ENCODE data around the gene RBL1.
A peak's percentile ranks its signal among the peaks of the same experiment; 100 is the strongest.
"Not testable (repeated sequence)": the region's sequence is repeated elsewhere in the genome, so short reads cannot be mapped to it uniquely, and the experiment has no call there.

RBL1 gene, protein sequence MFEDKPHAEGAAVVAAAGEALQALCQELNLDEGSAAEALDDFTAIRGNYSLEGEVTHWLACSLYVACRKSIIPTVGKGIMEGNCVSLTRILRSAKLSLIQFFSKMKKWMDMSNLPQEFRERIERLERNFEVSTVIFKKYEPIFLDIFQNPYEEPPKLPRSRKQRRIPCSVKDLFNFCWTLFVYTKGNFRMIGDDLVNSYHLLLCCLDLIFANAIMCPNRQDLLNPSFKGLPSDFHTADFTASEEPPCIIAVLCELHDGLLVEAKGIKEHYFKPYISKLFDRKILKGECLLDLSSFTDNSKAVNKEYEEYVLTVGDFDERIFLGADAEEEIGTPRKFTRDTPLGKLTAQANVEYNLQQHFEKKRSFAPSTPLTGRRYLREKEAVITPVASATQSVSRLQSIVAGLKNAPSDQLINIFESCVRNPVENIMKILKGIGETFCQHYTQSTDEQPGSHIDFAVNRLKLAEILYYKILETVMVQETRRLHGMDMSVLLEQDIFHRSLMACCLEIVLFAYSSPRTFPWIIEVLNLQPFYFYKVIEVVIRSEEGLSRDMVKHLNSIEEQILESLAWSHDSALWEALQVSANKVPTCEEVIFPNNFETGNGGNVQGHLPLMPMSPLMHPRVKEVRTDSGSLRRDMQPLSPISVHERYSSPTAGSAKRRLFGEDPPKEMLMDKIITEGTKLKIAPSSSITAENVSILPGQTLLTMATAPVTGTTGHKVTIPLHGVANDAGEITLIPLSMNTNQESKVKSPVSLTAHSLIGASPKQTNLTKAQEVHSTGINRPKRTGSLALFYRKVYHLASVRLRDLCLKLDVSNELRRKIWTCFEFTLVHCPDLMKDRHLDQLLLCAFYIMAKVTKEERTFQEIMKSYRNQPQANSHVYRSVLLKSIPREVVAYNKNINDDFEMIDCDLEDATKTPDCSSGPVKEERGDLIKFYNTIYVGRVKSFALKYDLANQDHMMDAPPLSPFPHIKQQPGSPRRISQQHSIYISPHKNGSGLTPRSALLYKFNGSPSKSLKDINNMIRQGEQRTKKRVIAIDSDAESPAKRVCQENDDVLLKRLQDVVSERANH

DNA sequence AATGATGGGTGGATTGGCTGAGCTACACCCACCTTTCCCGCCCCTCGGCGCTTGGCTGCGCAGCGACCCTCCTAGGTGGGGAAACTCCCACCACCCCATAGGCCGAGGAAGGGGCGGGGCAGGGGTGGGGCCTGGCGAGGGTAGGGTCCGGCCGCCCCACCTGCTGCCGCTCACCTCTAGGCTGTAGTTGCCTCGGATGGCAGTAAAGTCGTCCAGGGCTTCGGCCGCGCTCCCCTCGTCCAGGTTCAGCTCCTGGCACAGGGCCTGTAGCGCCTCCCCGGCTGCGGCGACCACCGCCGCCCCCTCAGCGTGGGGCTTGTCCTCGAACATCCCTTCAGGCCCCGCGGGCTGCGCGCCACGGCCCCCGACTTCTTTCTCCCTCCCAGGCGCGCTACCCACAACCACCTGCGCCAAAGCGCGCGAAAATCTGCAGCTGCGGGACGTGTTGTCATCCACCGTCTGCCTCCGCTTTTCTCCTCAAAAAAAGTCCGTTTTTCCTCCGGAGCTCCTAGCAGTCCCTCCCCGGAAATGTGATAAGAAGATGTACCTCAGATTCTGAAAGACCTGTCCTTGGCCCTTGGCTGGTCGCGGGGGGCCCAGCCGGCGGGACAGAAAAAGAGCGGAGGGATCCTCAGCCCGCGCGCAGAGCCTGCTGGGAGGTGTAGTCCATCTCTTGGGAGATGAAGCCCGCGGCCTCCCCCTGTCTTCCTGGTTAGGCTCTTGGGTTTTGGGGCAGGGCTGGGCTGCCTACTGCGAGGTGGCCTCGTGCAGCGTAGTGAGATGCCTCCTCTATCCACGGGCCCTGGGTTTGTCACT lies at the start of gene RBL1:
Gene RBL1 (minus strand): TSS at position 399 of the 816 bp plus-strand sequence. CDS start 69 bp downstream, at position 330.
- peak; percentile 96 for DNase-seq (ENCODE audit: low read depth, low spot score)

DNA sequence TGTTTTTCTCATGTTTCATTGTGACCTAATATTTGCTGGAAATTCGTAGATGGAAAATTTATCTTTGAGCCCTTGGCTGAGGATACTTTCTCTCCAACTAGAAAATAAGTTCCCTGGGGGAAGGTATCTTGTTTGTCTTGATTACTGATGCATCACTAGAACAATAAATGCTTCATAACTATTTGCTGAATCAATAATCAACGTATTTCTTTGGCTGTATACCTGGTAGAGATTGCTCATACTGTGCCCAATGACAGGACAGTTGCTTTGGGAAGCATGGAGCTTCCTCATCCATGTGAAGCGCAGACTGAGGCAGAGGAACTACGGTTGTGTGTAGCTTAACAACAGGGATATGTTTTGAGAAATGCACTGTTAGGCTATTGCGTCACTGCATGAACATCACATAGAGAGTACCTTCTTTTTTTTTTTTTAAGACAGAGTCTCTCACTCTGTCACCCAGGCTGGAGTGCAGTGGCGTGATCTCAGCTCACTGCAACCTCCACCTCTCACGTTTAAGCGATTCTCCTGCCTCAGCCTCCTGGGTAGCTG lies 49.1 kb upstream of the RBL1 start:
- no peak for DNase-seq (ENCODE audit: low read depth, low spot score)

DNA sequence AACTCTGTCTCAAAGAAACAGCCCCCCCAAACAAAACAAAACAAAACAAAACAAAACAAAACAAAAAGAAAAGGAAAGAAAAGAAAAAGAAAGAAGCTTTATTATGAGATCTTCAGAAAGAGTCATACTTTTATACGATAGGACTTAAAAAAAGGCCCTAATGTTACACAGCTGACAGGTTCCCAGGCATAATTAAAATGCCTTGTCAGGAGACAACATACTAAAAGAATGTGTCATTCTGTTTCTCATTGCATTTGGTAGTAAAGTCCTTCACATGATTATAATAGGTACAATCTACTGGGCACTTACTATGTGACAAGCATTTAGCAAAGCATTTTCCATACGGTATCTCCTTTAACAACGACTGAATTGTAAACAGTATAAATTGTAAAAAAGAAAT lies 46.9 kb upstream of the RBL1 start:
- DNase-seq (ENCODE audit: low read depth, low spot score) = no peak

DNA sequence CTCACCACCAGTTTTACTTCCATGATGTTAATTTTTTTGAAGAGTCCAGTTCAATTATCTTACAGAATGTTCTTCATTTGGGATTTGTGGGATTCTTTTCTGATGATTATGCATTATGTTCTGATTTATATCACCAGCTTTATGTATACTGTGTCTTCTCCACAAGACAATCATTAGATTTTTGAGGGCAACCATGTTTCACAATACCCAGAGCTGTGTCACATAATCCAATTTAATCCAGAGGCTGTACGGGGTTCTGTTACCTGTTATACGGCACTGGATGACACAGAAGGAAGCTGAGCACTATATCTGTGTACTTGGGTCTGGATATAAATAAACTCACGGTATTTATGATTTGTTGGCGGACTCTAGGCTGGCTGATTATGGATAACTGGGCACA lies 41.8 kb upstream of the RBL1 start:
- no peak for DNase-seq (ENCODE audit: low read depth, low spot score)

DNA sequence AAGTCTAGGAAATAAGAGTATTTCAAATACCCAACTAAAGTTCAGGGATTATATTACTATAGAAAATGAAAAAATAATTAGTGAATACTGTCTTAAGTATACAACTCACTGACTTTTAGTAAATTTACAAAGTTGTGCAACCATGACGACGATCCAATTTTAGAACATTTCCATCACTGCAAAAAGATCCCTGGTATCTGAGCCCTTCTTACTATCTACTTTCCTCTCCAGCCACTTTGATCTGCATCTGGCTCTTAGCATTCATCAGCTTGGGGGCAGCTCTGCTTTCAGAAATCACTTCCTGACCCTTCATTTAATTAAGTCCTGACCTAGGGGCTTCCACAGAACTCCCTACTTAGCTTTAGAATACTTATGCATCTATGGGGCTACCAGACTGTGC lies 38.2 kb upstream of the RBL1 start:
- no peak for DNase-seq (ENCODE audit: low read depth, low spot score)

DNA sequence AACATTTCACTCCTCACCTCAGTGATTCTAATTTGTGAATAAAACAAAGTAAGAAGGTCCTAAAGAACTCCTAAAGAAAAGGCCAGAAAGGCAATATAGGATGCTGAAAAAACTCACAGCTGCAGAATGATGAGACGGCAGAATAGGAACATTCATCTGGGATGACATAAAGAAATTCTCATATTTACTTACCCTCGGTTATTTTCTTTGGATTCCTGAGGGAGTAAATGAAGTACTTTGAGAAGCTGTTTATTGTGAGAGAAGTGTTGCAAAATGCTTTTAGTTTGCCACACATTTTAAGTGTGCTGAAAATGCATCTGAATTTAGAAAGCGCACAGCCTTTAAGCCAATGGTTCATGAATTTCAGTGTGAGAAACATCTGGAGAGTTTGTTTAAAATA lies 35.7 kb upstream of the RBL1 start:
- no peak for DNase-seq (ENCODE audit: low read depth, low spot score)

DNA sequence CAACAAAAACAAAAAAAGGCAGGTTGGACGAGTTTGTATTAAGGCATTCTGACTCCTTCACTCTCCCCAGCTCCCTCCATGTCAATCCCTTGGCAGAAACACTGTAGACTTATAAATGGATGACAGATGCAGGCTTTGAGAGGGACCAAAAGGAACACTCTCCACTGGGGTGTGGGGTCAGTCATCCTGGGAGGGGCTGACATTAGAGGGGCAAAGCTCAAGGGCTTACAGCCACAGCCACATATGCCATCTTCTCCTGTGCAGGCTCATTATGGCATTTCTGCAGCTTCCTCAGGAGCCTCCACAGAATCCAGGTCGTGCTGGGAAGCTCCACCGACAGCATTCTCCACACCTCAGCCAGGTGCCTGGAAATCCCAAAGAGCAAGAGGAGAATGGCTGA lies 33.0 kb upstream of the RBL1 start:
- DNase-seq (ENCODE audit: low read depth, low spot score) = peak; percentile 12

DNA sequence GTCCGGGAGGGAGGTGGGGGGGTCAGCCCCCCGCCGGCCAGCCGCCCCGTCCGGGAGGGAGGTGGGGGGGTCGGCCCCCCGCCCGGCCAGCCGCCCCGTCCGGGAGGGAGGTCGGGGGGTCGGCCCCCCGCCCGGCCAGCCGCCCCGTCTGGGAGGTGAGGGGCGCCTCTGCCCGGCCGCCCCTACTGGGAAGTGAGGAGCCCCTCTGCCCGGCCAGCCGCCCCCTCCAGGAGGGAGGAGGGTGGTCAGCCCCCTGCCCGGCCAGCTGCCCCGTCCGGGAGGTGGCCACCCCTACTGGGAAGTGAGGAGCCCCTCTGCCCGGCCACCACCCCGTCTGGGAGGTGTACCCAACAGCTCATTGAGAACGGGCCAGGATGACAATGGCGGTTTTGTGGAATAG lies 30.5 kb upstream of the RBL1 start:
- not testable (repeated sequence) for DNase-seq (ENCODE audit: low read depth, low spot score)

DNA sequence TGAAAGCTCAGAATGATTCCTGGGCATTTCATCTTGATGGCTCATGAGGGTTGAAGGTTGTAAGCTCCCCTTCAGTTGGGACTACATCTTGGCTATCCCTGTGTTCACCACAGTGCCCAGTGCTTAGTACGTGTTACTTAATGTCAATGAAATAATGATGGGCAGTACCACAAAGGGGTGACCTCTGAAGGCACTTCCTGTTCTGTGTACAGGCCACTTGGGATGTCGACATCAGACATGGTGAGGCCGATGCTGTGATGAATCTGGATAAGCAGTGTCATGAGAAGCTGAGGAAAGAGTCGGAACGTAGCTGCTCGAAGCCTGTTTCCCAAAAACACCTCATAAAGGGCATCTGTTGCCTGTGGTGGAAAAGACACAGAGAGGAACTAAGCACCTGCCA lies 27.6 kb upstream of the RBL1 start:
- no peak for DNase-seq (ENCODE audit: low read depth, low spot score)

DNA sequence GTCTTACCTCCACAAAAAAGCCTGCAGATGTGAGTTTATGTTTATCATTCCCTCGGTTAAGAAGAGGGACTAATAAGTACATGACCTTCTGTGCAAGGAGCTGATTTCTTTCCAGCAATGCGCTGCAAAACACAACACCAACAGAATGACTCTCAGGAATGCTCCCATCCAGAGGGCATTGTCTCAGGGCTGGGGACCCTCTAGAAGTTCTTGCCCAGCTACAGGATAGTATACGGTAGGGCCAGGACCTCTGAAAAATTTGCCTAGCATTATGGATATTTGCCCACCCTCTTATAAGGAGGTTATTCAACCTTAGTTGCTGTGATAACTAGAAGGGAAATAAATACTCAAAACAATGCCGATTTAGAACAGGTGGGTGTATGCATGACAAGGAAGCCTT lies 24.7 kb upstream of the RBL1 start:
- DNase-seq (ENCODE audit: low read depth, low spot score) = no peak

DNA sequence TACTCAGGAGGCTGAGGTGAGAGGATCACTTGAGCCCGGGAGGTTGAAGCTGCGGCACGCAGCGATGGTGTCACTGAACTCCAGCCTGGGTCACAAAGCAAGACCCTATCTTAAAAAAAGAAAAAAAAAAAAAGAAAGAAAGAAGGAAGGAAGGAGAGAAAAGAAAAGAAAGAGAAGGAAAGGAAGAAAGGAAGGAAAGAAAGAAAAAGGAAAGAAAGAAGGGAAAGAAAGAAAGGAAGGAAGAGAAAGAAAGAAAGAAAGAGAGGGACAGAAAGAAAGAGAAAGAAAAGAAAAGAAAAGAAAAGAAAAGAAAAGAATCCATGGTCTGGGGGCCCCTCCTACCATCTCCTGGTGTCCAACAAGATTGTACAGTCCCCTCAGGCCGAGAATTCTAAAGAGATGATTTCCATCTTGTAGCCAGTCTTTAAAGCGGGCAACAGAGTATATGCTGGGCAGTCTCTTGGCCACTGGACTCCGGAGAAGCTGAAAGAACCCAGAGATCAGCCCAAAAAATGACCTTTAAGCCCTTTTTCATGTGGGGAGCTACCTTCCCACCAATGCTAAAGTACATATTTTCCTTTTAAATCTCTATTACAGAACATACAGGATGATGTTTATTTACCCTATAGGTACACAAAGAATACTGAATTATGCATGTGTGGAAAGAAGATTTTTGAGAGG lies 23.7 kb upstream of the RBL1 start:
- no peak for DNase-seq (ENCODE audit: low read depth, low spot score)

DNA sequence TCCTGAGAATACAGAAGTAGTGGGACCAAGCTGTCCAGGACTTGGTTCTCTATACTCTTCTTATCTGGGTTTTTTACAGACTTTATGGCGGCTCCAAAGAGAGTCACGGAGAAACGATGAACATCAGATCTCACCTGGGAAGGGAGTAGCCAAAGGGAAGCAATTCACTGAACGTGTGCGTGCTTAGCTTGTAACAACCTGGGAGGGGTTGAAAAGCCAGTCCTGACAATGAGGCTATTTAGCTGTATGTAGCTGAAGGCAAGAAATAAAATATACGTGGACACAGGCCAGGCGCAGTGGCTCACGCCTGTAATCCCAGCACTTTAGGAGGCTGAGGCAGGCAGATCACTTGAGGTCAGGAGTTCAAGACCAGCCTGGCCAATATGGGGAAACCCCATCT lies 18.2 kb upstream of the RBL1 start:
- no peak for DNase-seq (ENCODE audit: low read depth, low spot score)

DNA sequence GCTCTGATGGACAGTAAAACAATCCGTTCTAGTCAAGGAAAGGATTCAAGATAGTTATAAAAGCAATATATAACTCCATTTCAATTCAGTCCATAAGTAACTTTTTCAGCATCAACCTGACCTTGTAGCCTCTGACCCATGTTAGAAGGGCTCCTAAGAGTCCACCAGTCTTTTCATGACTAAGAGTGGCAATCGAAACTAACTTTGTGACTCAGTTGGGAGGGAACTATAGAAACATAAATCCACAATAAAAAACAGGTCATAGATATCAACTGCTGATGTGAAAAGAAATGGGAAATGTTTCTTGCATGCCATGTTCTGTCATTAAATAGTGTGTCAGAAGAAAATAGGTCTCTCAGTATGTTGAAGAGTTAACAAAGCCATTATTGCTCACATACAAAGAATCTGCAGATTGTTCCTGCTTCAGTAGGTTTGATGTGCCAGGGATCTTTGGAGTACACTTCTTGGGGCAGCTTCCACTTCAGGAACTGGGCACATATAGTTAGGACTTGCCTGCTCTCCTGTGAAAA lies 16.2 kb upstream of the RBL1 start:
- DNase-seq (ENCODE audit: low read depth, low spot score) = no peak

DNA sequence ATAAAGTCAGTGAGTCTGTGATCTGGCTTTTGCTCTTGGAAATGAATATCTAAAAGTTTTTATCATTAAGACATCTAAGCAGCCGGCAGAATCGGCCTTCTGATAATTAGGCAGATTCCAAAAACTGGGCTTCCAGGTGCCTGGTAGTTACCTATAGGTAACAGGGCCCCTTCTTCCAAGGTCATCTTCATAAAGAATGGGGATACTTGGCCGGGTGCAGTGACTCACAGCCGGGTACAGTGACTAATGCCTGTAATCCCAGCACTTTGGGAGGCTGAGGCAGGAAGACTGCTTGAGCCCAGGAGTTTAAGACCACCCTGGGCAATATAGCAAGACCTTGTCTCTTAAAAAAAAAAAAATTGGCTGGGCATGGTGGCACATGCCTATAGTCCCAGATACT lies 12.9 kb upstream of the RBL1 start:
- no peak for DNase-seq (ENCODE audit: low read depth, low spot score)

DNA sequence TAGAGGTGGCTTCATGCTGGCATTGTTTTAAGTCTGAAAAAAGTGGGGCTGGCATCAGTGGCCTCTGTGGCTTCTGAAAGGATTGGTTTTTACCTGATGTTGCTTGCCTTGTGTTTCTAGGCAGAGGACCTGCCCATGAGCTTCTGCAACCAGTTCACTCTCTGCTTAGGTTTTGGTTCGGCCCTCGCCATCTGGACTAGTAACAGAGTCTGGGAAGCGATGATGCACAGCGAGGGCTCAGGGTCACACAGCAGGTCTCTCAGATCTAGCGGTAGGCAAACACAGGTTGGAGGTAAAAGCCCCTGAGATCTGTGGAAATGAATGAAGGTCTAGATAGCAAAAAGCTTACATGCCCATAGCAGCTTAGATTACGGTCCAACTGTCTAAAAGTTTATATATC lies 6.8 kb upstream of the RBL1 start:
- DNase-seq (ENCODE audit: low read depth, low spot score) = no peak

DNA sequence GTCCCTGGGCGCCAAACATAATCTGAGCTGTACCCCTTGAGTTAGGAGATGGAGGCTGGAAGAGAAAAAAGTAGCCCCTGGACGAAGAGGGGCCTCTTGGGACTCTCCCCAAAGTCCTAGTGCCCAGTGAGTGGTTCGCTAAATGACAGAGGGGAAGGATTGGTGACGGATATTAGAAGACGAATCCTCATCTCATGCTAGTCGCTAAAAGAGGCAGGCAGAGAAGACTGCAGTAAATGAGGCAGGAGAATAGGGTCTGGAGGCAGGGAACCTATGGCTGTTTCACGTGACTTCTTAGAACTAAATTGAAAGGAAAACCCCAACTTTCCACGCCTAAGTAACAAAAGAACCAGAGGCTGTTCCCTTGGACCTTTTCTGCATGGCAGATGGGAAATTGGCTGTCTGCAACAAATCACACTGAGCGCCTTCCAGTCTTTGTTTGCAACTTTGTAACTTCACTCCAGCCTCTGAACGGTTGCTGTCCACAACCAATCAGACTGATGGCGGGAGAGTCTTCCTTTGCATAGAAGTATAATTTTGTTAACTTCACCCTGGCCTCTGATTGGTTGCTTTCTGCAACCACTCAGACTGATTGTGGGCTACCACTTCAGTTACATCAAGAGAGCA lies 731 bp upstream of the RBL1 start:
- DNase-seq (ENCODE audit: low read depth, low spot score) = peak; percentile 8

DNA sequence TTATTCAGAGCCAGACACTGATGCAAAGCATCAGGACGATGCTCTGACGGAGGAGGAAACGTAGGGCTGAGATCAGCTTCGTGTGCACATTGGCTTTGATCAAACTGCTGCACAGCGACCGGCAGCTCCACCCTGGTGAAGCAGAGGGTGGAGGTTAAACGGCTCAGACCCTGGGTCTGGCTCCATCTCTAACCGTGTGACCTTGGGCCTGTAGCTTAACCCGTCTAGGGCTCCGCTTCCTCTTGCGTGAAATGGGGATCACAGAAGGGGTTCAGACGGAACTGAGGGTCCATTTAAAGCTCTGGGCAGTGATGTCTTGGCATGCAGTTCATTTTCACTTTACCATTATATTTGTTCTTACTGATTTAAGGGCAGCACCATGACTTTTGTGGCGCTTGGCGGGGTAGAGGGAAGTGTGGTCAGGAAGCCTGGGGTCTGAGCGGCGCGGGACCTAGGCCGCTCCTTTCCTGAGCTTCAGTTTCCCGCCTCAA lies 644 bp downstream of the RBL1 start:
- no peak for DNase-seq (ENCODE audit: low read depth, low spot score)

DNA sequence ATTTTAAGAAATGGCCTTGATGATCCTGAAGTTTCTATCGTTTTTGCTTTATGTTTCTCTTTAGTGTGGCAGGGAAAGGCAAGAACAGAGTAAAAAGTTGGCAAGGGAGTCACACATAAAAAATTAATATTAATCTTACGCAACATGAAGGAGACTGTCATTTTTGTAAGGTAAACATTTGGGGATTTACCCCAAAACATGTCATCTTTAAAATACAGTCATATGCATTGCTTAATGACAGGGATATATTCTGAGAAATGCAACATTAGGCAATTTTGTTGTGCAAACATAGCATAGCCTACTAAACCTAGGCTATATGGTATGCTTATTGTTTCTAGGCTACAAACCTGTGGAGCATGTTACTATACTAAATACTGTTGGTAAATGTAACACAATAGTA lies 5.4 kb downstream of the RBL1 start:
- no peak for DNase-seq (ENCODE audit: low read depth, low spot score)

DNA sequence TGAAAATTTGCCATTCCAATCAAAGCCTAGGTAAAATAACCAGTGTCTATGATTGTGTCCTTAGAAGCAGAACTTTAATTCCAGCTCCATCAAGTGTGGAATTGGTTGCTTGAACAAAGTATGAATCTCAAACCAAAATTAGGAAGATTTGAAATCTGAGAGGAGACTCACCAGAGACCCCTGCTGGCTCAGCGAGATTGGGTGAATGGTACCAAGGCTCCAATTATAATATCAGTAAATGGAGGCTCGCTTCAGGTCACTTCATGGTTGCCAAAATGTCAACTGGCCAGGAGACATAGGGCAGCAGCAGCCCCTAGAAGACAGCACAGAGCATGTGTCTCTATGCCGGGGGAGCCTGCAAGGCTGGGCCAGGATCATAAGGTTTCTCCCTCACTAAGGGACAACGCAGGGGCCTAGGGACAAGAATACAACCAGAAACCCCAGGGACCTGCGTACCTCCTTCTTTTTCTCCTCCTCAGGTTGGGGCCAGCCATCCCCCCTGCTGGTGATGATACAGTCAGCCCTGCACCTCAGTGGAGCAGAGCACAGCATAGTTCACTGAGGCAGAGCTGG lies 14.0 kb downstream of the RBL1 start:
- DNase-seq (ENCODE audit: low read depth, low spot score) = no peak

DNA sequence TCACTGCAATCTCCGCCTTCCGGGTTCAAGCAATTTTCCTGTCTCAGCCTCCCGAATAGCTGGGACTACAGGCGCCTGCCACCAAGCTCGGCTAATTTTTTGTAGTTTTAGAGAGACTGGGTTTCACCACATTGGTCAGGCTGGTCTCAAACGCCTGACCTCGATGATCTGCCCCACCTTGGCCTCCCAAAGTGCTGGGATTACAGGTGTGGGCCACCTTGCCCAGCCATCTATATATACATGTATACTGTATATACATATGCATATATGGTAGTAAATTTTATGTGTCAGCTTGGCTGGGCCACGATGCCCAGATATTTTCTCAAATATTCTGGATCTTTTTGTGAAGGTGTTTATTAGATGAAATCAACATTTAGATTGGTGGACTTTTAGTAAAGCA lies 18.8 kb downstream of the RBL1 start:
- no peak for DNase-seq (ENCODE audit: low read depth, low spot score)

Data from ELF-1 (cell line).